Epithelial cell of esophagus (primary cell): ENCODE measurements around the gene PTP4A2.

ENCODE experiments used
- DNase-seq: peaks from one replicate; pipeline ENCODE4 v3.0.0; 2010; ENCODE audit warnings: low read depth
- H3K4me3 ChIP-seq: 2 replicates; pipeline ENCODE4 v1.5.1; 2011; ENCODE audit warnings: mild to moderate bottlenecking, low read length, control low read depth
- TF ChIP-seq, protein P1 (sequence below): IDR thresholded peaks from 2 replicates; pipeline ENCODE4 v1.5.1; 2011; ENCODE audit warnings: low read depth, mild to moderate bottlenecking, low read length, control low read depth, inconsistent platforms; ENCODE audit not compliant: insufficient read depth; ENCODE audit errors: missing control alignments

The PTP4A2 gene

DNA sequence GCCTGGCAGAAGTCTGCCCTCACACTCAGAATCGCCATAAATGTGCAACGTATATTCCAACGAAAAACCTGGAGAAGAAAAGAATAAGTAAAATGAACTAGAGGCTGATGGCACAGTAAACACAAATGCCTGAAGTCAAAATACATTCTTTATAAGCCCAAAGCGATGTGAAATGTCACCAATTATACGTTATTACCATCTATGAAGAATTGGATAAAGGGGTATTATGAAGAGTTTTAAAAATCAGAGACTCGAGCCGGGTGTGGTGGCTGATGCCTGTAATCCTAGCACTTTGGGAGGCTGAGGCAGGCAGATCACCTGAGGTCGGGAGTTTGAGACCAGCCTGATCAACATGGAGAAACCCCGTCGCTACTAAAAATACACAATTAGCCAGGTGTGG, 18.6 kb downstream of the PTP4A2 start:
- no peak for DNase-seq
- TF ChIP-seq, protein P1, sequence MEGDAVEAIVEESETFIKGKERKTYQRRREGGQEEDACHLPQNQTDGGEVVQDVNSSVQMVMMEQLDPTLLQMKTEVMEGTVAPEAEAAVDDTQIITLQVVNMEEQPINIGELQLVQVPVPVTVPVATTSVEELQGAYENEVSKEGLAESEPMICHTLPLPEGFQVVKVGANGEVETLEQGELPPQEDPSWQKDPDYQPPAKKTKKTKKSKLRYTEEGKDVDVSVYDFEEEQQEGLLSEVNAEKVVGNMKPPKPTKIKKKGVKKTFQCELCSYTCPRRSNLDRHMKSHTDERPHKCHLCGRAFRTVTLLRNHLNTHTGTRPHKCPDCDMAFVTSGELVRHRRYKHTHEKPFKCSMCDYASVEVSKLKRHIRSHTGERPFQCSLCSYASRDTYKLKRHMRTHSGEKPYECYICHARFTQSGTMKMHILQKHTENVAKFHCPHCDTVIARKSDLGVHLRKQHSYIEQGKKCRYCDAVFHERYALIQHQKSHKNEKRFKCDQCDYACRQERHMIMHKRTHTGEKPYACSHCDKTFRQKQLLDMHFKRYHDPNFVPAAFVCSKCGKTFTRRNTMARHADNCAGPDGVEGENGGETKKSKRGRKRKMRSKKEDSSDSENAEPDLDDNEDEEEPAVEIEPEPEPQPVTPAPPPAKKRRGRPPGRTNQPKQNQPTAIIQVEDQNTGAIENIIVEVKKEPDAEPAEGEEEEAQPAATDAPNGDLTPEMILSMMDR, result no peak
- no peak overlapping the region for H3K4me3 ChIP-seq

DNA sequence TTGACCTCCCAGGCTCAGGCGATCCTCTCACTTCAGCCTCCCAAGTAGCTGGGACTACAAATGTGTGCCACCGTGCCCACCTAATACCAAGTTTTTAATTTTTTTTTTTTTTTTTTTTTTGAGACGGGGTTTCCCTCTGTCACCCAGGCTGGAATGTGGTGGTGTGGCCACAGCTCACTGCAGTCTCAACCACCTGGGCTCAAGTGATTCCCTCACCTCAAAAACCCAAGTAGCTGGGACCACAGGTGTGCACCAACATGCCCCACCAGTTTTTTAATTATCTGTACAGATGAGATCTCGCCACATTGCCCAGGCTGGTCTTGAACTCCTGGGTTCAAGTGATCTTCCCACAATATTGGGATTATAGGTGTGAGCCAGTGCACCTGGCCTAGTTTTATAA, 22.7 kb downstream of the PTP4A2 start:
- H3K4me3 ChIP-seq, result no peak overlapping the region
- TF ChIP-seq, protein P1, result no peak
- no peak for DNase-seq

DNA sequence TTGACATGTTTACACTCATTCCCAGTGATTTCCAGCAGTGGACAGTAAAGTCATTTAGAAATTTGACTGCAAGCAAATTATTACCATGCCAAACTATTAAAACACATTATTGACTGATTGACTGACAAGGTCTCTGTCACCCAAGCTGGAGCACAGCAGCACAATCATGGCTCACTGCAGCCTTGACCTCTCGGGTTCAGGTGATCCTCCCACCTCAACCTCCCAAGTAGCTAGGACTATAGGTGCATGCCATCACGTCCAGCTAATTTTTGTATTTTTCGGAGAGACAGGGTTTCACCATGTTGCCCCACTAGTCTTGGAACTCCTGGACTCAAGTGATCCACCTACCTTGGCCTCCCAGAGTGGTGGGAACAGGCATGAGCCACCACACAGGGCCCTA, 24.2 kb downstream of the PTP4A2 start:
- H3K4me3 ChIP-seq, result no peak overlapping the region
- TF ChIP-seq, protein P1, result no peak
- DNase-seq, result no peak

DNA sequence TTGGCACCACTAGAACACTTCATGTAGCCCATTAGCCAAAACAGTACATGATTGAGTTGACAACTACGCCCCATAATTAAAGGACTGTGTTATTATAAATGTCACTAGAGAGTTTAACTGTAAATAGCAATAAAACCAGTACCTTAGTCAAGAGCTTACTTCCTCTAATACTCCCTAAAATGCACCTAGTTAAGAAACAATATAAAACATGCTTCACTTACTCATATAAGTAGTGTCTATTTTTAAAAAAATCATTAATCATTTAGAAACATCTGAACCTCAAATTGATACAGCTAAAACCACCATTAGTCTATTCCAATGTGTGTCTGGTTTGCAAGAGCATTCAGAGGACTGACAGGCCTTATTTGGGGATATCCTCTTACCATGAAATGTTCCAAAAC, 25.3 kb downstream of the PTP4A2 start:
- H3K4me3 ChIP-seq, result no peak overlapping the region
- TF ChIP-seq, protein P1, result no peak
- DNase-seq, result no peak

DNA sequence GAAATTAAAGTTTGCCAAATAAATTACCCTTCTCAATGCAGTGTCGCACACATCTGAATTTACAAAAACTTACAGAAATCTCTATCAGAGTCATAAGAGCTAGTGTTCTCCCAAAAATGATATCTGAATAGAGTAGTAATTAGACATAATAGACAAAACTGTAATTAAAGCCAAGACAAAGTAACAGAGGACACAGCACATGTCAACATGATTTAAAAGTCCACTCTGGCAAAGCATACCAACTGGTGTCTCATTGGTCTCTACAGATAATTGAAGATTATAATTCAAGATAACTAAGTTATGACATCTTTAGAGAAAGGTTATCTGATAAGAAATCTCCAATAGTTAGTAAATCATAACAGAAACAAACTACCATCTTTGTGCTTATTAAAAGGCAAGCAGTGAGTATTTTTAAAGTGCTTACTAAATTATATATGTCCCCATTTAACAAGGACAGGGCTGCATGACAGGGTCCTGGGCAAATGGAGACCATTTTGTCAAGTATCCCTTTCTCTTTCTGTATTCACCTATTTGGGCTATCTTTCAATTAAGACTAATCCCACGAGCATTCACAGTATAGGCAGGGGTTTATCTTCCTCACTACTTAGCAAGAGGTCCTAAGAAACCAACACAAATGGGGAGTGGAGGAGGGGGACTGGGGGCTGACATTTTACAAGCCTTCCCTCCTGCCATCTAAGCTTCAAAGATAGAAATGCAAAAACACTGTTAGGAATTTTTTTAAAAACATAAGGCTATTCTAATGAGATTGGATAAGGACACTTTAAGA, 26.0 kb downstream of the PTP4A2 start:
- TF ChIP-seq, protein P1, result no peak
- no peak overlapping the region for H3K4me3 ChIP-seq
- no peak for DNase-seq

DNA sequence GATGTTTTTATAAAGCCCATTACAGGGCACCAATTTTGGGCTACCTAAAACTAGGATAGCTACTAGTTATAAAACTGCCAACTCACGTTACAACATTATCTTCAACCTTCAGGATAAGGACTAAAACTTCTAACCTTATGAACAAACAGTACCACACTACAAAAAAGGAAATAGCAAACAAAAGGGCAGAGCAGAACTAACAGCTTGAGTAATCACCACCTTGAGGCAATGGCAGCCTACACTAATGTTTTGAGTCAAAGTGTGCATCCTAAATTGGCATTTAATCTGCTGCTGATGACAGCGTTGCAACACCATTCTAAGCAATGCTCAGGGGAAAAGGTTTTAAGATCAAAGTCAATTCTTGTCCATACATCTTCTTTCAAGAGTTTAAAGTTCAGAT, 27.2 kb downstream of the PTP4A2 start:
- no peak overlapping the region for H3K4me3 ChIP-seq
- TF ChIP-seq, protein P1, result no peak

DNA sequence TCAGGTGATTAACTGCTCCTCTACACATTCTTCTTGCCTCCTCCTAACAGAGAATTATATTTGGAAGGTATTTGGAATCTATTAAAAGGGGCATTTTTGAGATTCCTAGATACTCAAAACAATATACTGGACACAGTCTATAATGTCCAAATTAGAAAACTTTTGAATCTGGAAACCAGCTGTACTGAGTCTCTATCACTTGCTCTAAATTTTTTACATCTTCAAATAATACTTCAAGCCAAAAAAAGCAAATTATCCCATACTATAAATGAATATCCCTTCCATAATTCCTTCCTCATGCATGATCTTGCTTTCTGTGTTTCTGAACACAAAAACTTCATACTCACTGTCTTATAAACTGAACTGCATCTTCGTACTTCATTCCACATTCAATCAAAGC, 28.5 kb downstream of the PTP4A2 start:
- TF ChIP-seq, protein P1, result no peak
- H3K4me3 ChIP-seq, result no peak overlapping the region
- DNase-seq, result no peak

More for the DNA sequence above, 27.2 kb downstream of the PTP4A2 start:
- DNase-seq, result peak; percentile 66
